ENCODE measurements around the gene RUVBL1. TPM values are rescaled to one million over a fixed set of nuclear protein-coding genes. Genes with fewer than 3 reads are reported as not detected.

RUVBL1 gene
- total RNA-seq, 1 donor from 2014 or later: 82.7 TPM

DNA sequence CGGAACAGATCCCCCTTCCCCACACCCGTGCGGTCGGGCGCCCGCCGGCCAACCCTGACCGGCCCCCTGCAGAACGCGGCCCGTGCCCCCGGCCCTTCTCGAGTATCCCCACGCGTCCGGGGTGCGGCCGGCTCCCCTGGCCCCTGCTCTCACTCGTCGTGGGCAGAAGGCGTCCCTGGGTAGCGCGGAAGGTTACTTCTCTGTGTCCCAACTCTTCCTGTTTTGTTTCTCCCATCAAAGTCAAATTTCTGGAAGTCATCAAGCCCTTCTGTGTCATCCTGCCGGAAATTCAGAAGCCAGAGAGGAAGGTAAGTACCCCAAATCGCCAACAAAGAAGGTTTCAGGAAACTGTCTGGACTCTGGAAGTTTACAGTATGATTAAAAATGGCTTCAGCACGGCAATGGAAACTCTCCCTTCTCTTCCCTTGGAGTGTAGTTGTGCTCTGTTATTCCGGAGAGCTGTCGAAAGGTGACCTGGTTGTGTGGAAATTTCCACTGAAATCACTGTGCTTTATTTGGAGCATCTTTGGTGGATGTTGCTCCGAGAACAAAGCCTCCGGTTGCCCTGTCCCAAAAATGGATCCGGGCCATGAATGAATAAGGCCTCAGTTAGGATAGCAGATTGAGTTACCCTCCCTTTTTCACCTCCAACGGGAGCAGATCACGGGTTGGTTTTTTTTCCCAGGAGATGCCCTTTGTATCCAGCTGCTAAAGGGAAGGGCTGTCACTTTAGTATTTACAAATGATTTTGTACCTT is 70.8 kb downstream of the RUVBL1 start:
- peak overlapping the region; percentile 67 for H3K4me3 ChIP-seq (ENCODE audit: low read depth, low read length)
- TF ChIP-seq, protein P1, sequence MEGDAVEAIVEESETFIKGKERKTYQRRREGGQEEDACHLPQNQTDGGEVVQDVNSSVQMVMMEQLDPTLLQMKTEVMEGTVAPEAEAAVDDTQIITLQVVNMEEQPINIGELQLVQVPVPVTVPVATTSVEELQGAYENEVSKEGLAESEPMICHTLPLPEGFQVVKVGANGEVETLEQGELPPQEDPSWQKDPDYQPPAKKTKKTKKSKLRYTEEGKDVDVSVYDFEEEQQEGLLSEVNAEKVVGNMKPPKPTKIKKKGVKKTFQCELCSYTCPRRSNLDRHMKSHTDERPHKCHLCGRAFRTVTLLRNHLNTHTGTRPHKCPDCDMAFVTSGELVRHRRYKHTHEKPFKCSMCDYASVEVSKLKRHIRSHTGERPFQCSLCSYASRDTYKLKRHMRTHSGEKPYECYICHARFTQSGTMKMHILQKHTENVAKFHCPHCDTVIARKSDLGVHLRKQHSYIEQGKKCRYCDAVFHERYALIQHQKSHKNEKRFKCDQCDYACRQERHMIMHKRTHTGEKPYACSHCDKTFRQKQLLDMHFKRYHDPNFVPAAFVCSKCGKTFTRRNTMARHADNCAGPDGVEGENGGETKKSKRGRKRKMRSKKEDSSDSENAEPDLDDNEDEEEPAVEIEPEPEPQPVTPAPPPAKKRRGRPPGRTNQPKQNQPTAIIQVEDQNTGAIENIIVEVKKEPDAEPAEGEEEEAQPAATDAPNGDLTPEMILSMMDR (conservative IDR thresholded peaks at IDR 0.05; ENCODE audit: low read depth, low read length): no peak
- DNase-seq (ENCODE audit: low read depth): no peak

DNA sequence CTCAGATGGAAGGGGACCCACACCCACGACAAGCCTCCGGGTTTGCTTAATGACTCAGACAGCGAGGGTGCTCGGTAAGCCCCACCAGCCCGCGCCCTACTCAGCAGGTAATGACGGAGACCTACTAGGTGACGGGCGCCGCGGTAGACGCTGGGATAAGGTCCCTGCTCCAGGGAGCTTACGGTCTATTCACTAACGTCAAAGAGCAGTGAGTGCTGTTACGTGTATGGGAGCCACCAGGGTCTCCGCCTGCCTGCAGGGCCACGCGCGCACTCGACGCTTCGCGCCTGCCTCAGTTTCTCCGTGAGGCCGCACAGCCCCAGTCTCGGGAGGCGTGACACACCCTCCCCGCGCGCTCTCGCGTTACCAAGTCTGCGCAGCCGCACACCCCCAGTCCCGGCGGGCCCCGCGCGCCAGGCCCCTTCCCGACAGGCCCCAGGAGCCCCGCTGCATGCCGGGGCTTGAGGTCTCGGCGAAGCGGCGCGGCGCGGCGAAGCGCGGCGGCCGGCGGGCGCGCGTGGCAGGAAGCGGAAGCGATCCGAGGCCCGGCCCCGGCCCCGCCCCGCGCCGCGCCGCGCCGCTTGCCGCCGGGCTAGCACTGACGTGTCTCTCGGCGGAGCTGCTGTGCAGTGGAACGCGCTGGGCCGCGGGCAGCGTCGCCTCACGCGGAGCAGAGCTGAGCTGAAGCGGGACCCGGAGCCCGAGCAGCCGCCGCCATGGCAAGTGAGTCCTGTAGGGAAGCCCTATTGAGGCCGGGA is 71.6 kb downstream of the RUVBL1 start, which contains the start of gene SEC61A1:
Gene SEC61A1, plus strand, starts transcription at position 601 of the 758 bp plus-strand sequence. Its CDS starts 116 bp downstream, at position 717.
- TF ChIP-seq, protein P1 (conservative IDR thresholded peaks at IDR 0.05; ENCODE audit: low read depth, low read length): no peak
- peak within 1 kb of the TSS; percentile 88 for H3K4me3 ChIP-seq (ENCODE audit: low read depth, low read length)
- DNase-seq (ENCODE audit: low read depth): no peak

DNA sequence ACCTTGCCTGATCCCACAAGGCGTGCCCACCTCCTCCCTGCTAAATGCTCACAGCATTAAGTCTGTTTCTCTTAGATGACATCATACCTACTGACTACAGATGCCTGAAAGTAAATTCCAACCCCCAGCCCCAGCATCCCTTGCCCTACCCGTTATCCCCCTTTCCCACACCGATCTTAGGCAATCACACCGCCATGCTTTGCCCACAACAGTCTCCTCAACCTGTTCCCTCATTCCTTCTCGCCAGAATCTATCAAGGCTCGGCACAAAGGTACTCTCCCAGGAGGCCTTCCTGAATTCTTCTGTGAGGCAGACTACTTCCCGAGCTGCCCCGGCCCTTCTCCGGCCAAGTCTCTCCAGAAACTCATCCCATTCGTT is 72.2 kb downstream of the RUVBL1 start:
- TF ChIP-seq, protein P1 (conservative IDR thresholded peaks at IDR 0.05; ENCODE audit: low read depth, low read length): no peak
- no peak for DNase-seq (ENCODE audit: low read depth)
- H3K4me3 ChIP-seq (ENCODE audit: low read depth, low read length): peak overlapping the region; percentile 88

DNA sequence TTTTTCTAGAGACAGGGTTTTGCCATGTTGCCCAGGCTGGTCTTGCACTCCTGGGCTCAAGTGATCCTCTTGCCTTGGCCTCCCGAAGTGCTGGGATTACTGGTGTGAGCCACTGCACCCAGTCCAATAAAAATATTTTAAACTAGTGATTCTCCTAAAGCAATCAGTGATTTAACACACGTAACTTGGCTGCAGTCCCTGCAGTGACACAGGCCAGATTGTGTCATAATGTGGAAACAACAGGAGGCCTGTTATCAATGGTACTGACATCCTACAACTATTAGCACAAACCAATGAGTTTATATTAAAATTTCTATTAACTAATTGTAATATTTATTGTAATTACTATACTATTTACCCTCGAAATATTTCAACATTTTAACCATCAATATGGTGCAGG is 73.0 kb downstream of the RUVBL1 start:
- TF ChIP-seq, protein P1 (conservative IDR thresholded peaks at IDR 0.05; ENCODE audit: low read depth, low read length): no peak
- H3K4me3 ChIP-seq (ENCODE audit: low read depth, low read length): no peak overlapping the region
- no peak for DNase-seq (ENCODE audit: low read depth)

DNA sequence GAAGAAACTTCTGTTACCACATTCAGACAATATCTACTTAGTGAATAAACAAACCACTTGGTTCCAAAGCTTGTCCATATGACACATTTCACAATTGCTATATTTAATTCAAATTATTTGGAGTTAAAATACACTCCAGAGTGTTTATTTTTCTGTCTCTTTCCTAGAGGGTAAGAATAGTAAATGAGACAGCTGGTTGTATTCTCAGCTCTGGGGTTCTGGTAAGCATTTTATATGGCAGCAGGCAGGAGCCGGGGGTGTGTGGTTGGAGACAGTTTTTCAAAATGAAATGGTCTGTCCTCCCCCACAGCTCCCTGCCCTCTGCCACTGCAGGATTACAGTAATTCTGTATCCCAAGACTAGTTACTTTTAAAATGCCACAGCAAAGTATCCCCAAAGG is 82.3 kb downstream of the RUVBL1 start:
- DNase-seq (ENCODE audit: low read depth): no peak
- H3K4me3 ChIP-seq (ENCODE audit: low read depth, low read length): no peak overlapping the region
- TF ChIP-seq, protein P1 (conservative IDR thresholded peaks at IDR 0.05; ENCODE audit: low read depth, low read length): no peak

DNA sequence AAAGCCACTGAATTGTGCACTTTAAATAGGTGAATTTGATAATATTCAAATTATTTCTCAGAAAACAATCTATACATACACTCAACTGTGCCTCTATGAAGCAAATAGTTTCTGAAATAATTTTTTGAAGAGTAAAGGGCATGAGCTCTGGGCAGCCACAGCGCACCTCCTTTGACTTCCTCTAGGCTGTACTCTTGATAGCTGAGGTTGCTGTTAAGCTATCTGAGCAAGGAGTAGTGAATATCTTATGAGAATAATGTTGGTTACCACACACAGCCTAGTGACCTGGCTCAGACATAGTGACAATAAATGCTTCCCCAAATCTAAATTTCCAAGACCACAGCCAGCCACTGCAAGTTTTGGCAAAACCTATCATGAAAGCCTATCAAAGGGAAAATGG is 83.0 kb downstream of the RUVBL1 start:
- no peak overlapping the region for H3K4me3 ChIP-seq (ENCODE audit: low read depth, low read length)
- no peak for DNase-seq (ENCODE audit: low read depth)
- TF ChIP-seq, protein P1 (conservative IDR thresholded peaks at IDR 0.05; ENCODE audit: low read depth, low read length): no peak
